AG09319 (cell line): Measurements from ENCODE around the gene HSPB8.

Experiments used
- DNase-seq: peaks from one replicate; pipeline ENCODE4 v3.0.0-alpha.2; 2010; ENCODE audit warnings: low read depth; ENCODE audit errors: extremely low read depth
- TF ChIP-seq, protein P1 (sequence below): IDR thresholded peaks from 2 replicates; pipeline ENCODE4 v1.5.1; 2011; ENCODE audit warnings: low read depth, mild to moderate bottlenecking, inconsistent platforms, low read length, moderate library complexity

HSPB8 gene

DNA sequence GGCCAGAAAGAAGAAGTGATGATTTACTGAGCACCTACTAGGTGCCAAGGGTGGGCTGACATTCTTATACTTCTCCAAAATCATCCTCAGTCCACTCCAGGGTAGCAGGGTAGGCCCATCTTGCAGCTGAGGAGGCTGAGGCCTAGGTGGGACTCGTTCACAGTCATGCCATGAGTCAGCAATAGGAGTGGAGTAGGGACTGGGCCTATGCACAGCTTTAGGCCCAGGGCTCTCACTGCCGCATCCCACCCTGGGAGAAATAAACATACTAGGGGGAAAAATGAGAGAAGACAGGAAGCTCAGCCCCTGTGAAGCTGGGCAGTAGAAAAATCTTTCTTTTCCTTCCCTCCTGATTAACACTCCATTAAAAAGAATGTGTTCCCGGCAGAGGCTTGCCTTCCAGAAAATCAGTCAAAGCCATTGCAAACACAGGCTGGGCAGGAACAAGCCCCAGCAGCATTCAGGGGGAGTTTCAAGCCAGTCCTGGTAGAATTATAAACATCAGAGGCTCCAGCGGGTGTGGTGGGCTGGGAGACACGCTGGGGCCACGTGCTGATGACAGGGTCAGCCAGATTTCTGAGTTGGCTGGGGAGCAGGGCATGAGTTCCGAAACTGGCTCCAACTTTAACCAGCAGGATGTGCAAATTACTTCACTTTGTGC lies 1.8 kb downstream of the HSPB8 start:
- peak; percentile 27 for DNase-seq
- TF ChIP-seq, protein P1, sequence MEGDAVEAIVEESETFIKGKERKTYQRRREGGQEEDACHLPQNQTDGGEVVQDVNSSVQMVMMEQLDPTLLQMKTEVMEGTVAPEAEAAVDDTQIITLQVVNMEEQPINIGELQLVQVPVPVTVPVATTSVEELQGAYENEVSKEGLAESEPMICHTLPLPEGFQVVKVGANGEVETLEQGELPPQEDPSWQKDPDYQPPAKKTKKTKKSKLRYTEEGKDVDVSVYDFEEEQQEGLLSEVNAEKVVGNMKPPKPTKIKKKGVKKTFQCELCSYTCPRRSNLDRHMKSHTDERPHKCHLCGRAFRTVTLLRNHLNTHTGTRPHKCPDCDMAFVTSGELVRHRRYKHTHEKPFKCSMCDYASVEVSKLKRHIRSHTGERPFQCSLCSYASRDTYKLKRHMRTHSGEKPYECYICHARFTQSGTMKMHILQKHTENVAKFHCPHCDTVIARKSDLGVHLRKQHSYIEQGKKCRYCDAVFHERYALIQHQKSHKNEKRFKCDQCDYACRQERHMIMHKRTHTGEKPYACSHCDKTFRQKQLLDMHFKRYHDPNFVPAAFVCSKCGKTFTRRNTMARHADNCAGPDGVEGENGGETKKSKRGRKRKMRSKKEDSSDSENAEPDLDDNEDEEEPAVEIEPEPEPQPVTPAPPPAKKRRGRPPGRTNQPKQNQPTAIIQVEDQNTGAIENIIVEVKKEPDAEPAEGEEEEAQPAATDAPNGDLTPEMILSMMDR, result no peak

DNA sequence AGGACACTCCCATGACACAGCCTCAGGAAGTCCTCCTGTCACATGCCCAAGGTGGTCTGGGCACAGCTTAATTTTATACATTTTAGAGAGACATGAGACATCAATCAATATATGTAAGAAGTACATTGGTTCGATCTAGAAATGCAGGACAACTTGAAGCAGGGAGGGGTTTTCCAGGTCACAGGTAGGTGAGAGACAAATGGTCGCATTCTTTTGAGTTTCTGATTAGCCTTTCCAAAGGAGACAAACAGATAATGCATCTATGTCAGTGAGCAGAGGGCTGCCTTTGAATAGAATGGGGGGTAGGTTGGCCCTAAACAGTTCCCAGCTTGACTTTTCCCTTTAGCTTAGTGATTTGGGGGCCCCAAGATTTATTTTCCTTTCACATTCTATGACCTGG lies 2.5 kb downstream of the HSPB8 start:
- DNase-seq, result no peak
- TF ChIP-seq, protein P1, result no peak

DNA sequence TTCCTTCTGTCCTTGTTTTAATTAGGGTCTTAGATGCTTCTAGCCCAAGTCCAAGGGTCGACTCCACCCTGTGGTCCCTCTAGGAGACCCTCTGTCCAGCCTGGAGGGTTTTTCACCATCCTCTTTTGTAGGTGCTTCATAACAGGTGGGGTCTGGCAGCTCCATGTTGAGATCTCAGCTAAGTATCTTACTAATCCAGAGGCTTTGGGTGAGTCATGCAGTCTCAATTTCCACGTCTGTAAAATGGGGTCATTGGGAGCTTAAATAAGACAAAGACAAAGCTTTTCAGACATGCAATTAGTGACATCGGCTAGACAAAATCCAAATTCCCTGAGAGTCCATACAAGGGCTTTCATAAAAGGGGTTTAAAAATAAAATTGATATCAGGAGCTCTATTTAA lies 3.2 kb downstream of the HSPB8 start:
- TF ChIP-seq, protein P1, result no peak
- no peak for DNase-seq

DNA sequence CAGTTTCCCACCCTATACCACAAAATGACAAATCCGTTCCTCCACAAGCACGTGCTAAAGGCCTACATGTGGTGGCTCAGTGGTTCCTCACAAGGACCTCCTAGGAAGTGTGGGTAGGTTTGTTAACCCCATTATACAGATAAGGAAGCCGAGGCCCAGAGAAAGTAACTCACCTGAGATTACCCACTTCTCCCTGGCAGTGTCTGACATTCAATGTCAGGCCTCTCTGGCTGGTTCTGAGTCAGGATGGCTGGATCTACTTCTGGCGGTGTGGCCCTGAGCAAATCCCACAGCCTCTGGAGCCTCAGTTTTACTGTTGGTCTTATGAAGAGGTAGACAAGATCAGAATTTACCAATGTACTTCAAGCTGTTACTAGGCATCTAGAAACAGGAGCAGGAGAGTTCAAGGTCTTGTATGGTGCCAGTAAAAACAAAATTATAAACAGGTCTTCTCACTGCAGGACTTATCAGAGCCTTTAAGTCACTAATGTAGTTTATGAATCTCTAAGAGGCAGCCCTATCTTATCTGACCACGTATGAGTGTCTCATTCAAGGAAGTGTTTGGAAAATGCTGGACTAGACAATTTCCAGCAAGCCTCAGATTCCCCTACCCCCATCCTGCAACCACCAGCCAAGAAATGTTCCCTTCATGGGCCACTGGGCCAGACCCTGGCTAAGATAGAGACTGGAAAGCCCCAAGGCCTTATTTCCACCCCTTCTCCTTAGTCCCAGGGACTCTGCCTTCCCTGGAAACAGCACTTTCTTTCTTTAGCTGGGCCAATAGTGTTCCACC lies 4.2 kb downstream of the HSPB8 start:
- TF ChIP-seq, protein P1, result no peak
- DNase-seq, result no peak

DNA sequence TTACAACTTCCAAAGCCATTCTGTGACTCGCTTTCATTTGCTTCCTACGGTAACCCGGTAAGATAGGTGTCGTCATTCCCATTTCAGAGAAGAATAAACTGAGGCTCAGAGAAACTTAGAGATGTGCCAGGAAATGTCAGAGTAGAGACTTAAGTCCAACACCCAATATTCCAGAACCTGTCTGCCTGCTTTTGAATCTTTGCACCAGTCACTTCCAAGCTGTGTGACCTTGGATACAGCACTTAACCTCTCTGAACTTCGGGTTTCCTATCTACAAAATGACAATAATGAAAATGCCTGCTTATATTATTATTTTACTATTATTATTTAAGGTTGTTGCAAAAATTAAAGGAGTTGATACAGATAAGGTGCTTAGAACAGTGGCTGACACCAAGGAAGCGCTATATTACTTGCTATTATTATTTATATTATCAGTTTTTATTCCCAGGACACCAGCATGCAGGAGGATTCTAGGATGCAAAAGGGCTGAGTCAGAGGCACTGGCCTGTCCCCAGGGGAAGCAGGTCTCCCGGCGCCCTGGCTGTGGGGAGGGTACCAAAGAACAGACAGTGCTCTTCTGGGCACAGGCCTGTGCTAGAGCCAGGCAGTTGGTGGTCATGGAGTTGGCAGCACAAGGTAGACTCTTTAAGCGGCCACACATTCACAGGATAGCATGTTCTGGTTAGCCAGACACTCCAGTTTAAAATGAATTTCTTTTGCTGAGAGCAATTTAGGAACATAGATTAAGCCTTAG lies 5.4 kb downstream of the HSPB8 start:
- no peak for DNase-seq

DNA sequence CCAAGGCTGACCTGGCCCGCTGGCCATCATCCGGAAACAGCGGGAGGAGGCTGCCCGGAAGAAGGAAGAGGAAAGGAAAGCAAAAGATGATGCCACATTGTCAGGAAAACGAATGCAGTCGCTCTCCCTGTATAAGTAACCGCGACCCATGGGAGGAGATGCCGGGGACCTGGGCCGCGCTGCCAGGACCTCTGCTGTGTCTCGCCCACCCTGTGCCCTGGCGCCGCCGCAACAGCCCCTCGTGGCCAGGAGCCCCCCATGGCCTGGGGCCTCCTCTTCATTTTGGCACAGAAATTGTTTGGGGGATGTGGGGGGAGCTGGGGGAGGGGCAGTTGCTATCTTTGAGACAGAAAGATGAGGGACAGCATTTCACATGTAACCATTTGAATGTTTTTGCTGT lies 16.5 kb downstream of the HSPB8 start:
- DNase-seq, result no peak
- TF ChIP-seq, protein P1, result no peak

More for the DNA sequence above, 5.4 kb downstream of the HSPB8 start:
- TF ChIP-seq, protein P1, result no peak

DNA sequence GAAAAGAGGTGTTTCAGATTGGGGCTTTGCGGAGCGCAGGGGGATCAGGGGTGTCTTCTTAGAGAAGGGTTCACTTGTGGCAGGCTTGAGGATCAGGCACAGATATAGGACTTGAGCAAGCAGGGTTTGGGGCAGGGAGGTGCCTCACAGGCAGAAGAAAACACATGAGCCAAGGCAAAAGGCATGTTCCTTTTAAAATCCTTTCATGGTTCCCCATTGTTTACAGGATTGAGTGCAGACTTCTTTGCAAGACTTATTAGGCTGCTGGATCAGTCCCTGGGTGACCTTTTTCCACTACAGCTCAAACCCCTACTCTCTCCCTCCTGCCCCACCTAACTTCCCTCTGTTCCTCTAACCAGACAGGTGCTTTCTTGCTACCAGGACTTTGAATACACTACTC lies 19.7 kb downstream of the HSPB8 start:
- no peak for DNase-seq
- TF ChIP-seq, protein P1, result no peak
